ENCODE data around the gene MRPL49.

The MRPL49 gene

DNA sequence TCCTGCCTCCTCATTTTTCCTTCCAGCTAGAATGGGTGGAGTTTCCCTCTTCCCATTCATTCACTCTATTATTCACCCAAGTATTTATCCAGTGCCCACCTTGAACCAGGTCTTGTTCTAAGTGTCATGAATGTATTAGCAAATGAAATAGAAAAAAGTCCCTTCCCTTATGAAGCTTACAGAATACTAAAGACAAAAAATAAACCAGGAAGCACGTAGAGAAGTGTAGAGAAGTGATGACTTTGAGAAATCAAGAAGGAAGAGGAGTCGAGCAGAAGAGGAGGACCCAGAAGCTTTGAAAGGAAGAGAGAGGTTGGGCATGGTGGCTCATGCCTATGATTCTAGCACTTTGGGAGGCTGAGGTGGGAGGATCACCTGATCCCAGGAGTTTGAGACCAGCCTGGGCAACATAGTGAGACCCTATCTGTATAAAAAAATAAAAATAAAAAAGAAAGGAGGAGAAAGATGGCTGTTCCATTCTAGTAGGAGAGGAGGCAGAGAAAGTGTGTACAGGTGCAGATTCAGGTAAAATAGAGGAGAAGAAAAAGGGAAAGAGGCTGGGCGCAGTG, 29.3 kb downstream of the MRPL49 start:
- no peak for TF ChIP-seq Cebpa-rat (IDR thresholded peaks at IDR 0.05)
- Histone ChIP-seq H3K27me3 (no peaks in the 10 kb centered on the region), H3K4me2 (peak overlapping the region in 9 of 11 experiments; percentile 16 to 83 (median 44); a peak in 14 of 22 replicates), H3K9me3 (replicated peaks in 1 of 11) (peaks cover 13 to 18% (median 15%) of the 10 kb centered on the region in 11 experiments), H4K20me1 (no peaks in the 10 kb centered on the region), H3K4me1 (peaks cover 21 to 42% (median 31%) of the 10 kb centered on the region in 10 experiments), H3K36me3 (no peaks in the 10 kb centered on the region), H3K27ac (peak overlapping the region in 3 of 11 experiments; percentile 39 to 57 (median 43); a peak in 4 of 22 replicates), H3K9ac (peak overlapping the region in 1 of 11 experiments; percentile 34; a peak in 1 of 22 replicates), H3K4me3 (no peak overlapping the region)

DNA sequence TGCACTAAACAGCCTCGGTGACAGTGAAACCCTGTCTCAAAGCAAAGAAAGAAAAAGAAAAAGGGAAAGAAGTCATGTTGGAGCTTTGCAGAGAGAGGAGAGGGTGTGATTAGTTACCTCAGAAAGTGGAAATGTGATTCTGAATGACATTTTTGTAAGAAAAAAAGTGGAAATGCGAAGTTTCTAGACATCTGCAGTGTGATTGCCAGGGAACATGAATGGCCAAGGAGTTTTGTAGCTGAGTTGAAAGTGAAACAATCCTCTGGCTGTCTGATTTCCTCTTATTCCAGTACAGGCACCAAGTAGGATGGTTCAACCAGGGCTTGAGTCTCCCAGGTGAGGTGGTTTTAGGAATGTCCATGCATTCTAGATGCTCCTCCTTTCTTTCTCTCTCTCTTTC, 30.0 kb downstream of the MRPL49 start:
- H3K27me3 ChIP-seq = no peaks in the 10 kb centered on the region
- no peaks in the 10 kb centered on the region for H3K36me3 ChIP-seq
- H3K9ac ChIP-seq = no peak overlapping the region
- peak overlapping the region in 5 of 11 experiments; percentile 44 to 83 (median 72); a peak in 8 of 22 replicates for H3K4me2 ChIP-seq
- H3K9me3 ChIP-seq (replicated peaks in 1 of 11) = peaks cover 6 to 11% (median 8%) of the 10 kb centered on the region in 11 experiments
- no peak overlapping the region for H3K27ac ChIP-seq
- no peaks in the 10 kb centered on the region for H4K20me1 ChIP-seq
- TF ChIP-seq Cebpa-rat (IDR thresholded peaks at IDR 0.05) = no peak
- H3K4me3 ChIP-seq = no peak overlapping the region
- peaks cover 20 to 39% (median 30%) of the 10 kb centered on the region in 10 experiments; a peak in 18 of 20 replicates for H3K4me1 ChIP-seq

DNA sequence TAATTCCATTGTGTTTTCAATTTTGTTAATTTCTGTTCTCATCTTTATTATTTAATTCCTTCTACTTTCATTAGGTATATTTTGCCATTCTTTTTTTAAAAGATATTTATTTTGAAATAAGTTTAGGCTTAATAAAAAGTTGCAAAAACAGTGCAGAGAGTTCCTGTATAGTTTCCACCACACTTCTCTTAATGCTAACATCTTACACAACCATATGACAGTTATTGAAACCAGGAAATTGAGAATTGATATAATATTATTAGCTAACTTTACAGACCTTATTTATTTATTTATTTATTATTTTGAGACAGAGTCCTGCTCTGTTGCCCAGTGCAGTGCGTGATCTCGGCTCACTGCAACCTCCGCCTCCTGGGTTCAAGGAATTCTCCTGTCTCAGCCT, 34.1 kb downstream of the MRPL49 start:
- Histone ChIP-seq H3K4me1 (peaks cover 0 to 22% (median 7%) of the 10 kb centered on the region in 10 experiments; a peak in 15 of 20 replicates), H3K4me3 (no peak overlapping the region), H3K27ac (no peak overlapping the region), H3K9ac (no peak overlapping the region), H3K4me2 (no peak overlapping the region), H3K36me3 (no peaks in the 10 kb centered on the region), H3K9me3 (replicated peaks in 1 of 11) (no peaks in the 10 kb centered on the region), H3K27me3 (no peaks in the 10 kb centered on the region), H4K20me1 (no peaks in the 10 kb centered on the region)
- no peak for TF ChIP-seq Cebpa-rat (IDR thresholded peaks at IDR 0.05)

DNA sequence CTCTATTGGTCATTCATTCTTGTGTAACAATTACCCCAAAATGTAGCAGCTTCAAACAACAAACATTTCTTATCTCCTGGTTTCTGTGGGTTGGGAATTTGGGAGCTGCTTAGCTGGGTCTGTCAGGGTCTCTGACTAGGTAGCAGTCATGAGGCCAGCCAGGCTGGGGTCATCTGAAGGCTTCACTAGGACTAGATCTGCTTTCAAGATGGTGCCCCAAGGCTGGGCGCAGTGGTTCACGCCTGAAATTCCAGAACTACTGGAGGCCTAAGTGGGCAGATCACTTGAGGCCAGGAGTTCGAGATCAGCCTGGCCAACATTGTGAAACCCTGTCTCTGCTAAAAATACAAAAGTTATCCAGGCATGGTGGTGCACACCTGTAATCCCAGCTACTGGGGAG, 34.8 kb downstream of the MRPL49 start:
- Histone ChIP-seq H3K9ac (no peak overlapping the region), H3K9me3 (replicated peaks in 1 of 11) (no peaks in the 10 kb centered on the region), H4K20me1 (no peaks in the 10 kb centered on the region), H3K4me2 (no peak overlapping the region), H3K4me3 (no peak overlapping the region), H3K4me1 (peaks cover 0 to 15% (median 2%) of the 10 kb centered on the region in 10 experiments; a peak in 10 of 20 replicates), H3K27me3 (no peaks in the 10 kb centered on the region), H3K27ac (no peak overlapping the region), H3K36me3 (no peaks in the 10 kb centered on the region)
- TF ChIP-seq Cebpa-rat (IDR thresholded peaks at IDR 0.05) = no peak

DNA sequence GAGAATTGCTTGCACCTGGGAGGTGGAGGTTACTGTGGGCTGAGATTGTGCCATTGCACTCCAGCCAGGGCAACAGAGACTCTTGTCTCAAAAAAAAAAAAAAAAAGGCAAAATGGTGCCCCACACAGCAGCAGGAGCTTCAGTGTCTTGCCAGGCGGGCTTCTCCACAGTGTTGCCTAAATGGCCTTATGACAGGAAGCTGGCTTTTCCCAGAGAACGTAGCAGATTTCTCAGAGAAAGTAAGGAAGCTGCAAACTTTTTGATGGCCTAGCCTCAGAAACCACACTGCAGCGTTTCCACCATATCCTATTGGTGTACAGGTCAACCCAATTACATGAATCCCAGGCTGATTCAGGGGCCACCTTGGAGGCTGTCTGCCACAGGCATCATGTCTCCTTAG, 35.2 kb downstream of the MRPL49 start:
- no peak overlapping the region for H3K9ac ChIP-seq
- no peak overlapping the region for H3K4me2 ChIP-seq
- H4K20me1 ChIP-seq = no peaks in the 10 kb centered on the region
- no peak overlapping the region for H3K4me3 ChIP-seq
- peaks cover 0 to 11% (median under 1%) of the 10 kb centered on the region in 10 experiments; a peak in 8 of 20 replicates for H3K4me1 ChIP-seq
- H3K36me3 ChIP-seq = no peaks in the 10 kb centered on the region
- H3K9me3 ChIP-seq (replicated peaks in 1 of 11) = no peaks in the 10 kb centered on the region
- no peak overlapping the region for H3K27ac ChIP-seq
- H3K27me3 ChIP-seq = no peaks in the 10 kb centered on the region
- TF ChIP-seq Cebpa-rat (IDR thresholded peaks at IDR 0.05) = no peak

DNA sequence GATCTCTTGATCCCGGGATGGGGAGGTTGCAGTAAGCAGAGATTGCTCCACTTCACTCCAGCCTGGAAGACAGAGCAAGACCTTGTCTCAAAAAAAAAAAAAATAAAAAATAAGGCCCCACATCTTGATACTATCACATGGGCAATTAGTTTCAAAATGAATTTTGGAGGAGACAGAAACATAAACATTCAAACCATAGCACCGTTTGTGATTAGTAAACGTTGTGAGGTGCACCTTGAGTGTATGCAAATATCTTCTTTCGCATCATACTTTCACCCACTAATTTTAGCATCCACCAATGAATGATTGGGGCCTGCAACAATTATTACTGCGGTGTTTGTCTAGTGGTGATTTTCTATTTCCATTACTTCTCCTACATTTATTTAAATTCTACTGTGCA, 36.9 kb downstream of the MRPL49 start:
- Histone ChIP-seq H3K9ac (no peak overlapping the region), H3K9me3 (replicated peaks in 1 of 11) (no peaks in the 10 kb centered on the region), H3K27ac (no peak overlapping the region), H3K4me1 (no peaks in the 10 kb centered on the region), H3K27me3 (no peaks in the 10 kb centered on the region), H3K4me2 (no peak overlapping the region), H4K20me1 (no peaks in the 10 kb centered on the region), H3K36me3 (no peaks in the 10 kb centered on the region), H3K4me3 (no peak overlapping the region)
- TF ChIP-seq Cebpa-rat (IDR thresholded peaks at IDR 0.05) = no peak

DNA sequence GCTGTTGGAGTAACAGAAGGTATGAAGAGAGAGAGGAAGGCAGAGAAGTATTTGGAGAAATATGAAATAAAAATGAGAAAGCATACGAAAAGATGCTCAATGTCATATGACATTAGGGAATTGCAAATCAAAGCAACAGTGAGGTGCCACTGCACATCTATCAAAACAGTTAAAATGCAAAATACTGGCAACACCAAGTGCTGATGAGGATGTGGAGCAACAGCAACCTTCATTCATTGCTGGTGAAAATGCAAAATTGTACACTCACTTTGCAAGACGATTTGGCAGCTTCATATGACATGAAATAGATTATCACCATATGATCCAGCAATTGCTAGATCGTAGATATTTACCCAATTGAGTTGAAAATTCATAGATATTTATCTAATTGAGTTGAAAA, 38.5 kb downstream of the MRPL49 start:
- Histone ChIP-seq H3K27ac (no peak overlapping the region), H3K4me3 (no peak overlapping the region), H3K9me3 (replicated peaks in 1 of 11) (no peaks in the 10 kb centered on the region), H3K27me3 (no peaks in the 10 kb centered on the region), H3K4me1 (no peaks in the 10 kb centered on the region), H3K9ac (no peak overlapping the region), H3K4me2 (no peak overlapping the region), H4K20me1 (no peaks in the 10 kb centered on the region), H3K36me3 (no peaks in the 10 kb centered on the region)
- no peak for TF ChIP-seq Cebpa-rat (IDR thresholded peaks at IDR 0.05)

DNA sequence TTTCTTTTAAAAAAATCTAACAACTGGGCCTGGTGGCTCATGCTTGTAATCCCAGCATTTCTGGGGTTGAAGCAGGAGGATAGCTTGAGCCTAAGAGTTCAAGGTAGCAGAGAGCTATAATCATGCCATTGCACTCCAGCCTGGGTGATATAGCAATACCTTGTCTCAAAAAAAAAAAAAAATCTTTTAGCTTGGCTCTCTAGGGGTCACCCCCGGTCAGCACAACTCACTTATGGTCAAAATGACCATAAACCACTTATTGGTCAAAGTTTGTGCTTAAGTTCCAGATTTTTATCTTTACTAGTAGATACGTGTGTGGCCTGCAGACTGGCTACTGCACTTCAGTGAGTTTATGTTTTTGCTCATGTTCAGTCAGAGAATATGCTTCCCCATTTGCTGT, 41.6 kb downstream of the MRPL49 start:
- Histone ChIP-seq H3K27ac (no peak overlapping the region), H3K36me3 (no peaks in the 10 kb centered on the region), H3K4me1 (peaks cover 0 to 4% (median 2%) of the 10 kb centered on the region in 10 experiments; a peak in 12 of 20 replicates), H4K20me1 (no peaks in the 10 kb centered on the region), H3K27me3 (no peaks in the 10 kb centered on the region), H3K9ac (no peak overlapping the region), H3K4me2 (no peak overlapping the region), H3K9me3 (replicated peaks in 1 of 11) (no peaks in the 10 kb centered on the region), H3K4me3 (no peak overlapping the region)
- no peak for TF ChIP-seq Cebpa-rat (IDR thresholded peaks at IDR 0.05)

DNA sequence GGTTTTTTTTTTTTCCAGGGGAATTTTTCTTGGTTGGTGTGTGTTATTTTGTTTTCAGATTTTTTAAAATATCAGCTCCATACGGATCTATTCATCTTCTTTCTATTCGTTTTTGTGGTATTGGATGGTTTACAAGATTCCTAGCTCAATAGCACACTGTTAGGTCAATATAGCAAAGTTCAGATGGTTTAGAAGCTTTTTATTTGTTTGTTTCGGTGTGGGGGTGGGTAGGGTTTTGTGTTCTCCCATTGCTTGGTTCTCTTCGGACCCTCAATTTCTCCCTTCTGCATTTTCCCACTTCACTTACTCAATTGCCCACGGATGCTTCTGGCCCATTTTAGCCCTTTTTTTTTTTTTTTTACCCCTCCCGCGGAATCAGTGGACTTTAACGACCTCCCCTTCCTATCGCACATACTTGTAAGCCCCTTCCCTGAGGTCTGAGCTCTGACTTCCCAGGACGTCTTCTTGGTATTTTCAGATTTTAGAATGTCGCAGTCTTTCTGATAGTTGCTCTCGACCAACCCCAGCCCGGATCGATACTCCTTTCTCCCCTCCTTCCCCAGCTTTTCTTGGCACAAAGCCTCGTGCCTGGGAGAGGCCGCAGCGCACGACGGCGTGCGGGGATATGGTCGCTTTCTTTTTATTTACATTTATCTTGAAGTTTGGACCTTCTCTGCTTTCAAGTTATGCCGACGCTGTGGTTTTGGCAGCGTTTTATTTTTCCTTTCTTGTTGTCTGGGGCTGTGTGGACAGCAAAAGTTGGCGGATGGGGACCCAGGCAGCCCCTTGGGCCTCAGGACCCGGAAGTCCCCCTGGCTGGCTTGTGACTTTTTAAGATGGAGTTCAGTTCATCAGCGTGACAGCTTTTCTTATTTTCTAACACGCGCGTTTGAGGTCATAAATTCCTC, 43.5 kb downstream of the MRPL49 start:
- H3K4me3 ChIP-seq = no peak overlapping the region
- no peak for TF ChIP-seq Cebpa-rat (IDR thresholded peaks at IDR 0.05)
- H3K27ac ChIP-seq = no peak overlapping the region
- no peaks in the 10 kb centered on the region for H4K20me1 ChIP-seq
- H3K36me3 ChIP-seq = no peaks in the 10 kb centered on the region
- no peaks in the 10 kb centered on the region for H3K27me3 ChIP-seq
- H3K4me1 ChIP-seq = peaks cover 9 to 19% (median 17%) of the 10 kb centered on the region in 10 experiments
- no peak overlapping the region for H3K4me2 ChIP-seq
- H3K9me3 ChIP-seq (replicated peaks in 1 of 11) = no peaks in the 10 kb centered on the region
- H3K9ac ChIP-seq = no peak overlapping the region
